GM21786 (cell line): ENCODE measurements around the gene RMDN3.

Experiments
- ATAC-seq: cut with Tn5 transposase; IDR thresholded peaks from one replicate; pipeline ENCODE4 v1.9.1; 2021; ENCODE audit not compliant: unreplicated experiment

Gene RMDN3

GRCh38 chr15:40750885-40751284 lies 4.2 kb downstream of the RMDN3 start:
- ATAC-seq = no peak

GRCh38 chr15:40749151-40749630 lies 5.9 kb downstream of the RMDN3 start:
- ATAC-seq = no peak

- ATAC-seq = no peak
Measured at GRCh38 chr15:40747685-40748631, 7.1 kb downstream of the RMDN3 start.

GRCh38 chr15:40746916-40747418 lies 8.1 kb downstream of the RMDN3 start:
- no peak for ATAC-seq

- ATAC-seq = no peak
Measured at GRCh38 chr15:40744815-40745152, 10.3 kb downstream of the RMDN3 start.

- peak; percentile 68 for ATAC-seq
Measured at GRCh38 chr15:40743921-40744814, 10.9 kb downstream of the RMDN3 start.

- ATAC-seq = peak; percentile 17
Measured at GRCh38 chr15:40743485-40743901, 11.6 kb downstream of the RMDN3 start.

- no peak for ATAC-seq
Measured at GRCh38 chr15:40739854-40740253, 15.2 kb downstream of the RMDN3 start.

- ATAC-seq = no peak
Measured at GRCh38 chr15:40739047-40739446, 16.0 kb downstream of the RMDN3 start.

- no peak for ATAC-seq
Measured at GRCh38 chr15:40737048-40737447, 18.0 kb downstream of the RMDN3 start.

- ATAC-seq = no peak
Measured at GRCh38 chr15:40736575-40736974, 18.5 kb downstream of the RMDN3 start.

GRCh38 chr15:40731034-40731433 lies 24.0 kb downstream of the RMDN3 start:
- no peak for ATAC-seq

GRCh38 chr15:40723919-40724318 lies 31.1 kb downstream of the RMDN3 start:
- no peak for ATAC-seq

GRCh38 chr15:40722934-40723333 lies 32.1 kb downstream of the RMDN3 start:
- ATAC-seq = no peak

GRCh38 chr15:40722354-40722753 lies 32.7 kb downstream of the RMDN3 start:
- ATAC-seq = no peak

- ATAC-seq = no peak
Measured at GRCh38 chr15:40721701-40722100, 33.4 kb downstream of the RMDN3 start.

GRCh38 chr15:40716165-40716564 lies 38.9 kb downstream of the RMDN3 start:
- no peak for ATAC-seq

GRCh38 chr15:40714144-40714543 lies 40.9 kb downstream of the RMDN3 start:
- no peak for ATAC-seq

- ATAC-seq = no peak
Measured at GRCh38 chr15:40706121-40706520, 48.9 kb downstream of the RMDN3 start.

- no peak for ATAC-seq
Measured at GRCh38 chr15:40702077-40702476, 53.0 kb downstream of the RMDN3 start.

- no peak for ATAC-seq
Measured at GRCh38 chr15:40697916-40698315, 57.1 kb downstream of the RMDN3 start.
